ENCODE data around the gene SYTL3.

SYTL3 gene

GRCh38 chr6:158718461-158719046 lies 68.7 kb downstream of the SYTL3 start:
- DNase-seq (ENCODE audit: low read depth, low spot score), result no peak

GRCh38 chr6:158722176-158722729 lies 72.4 kb downstream of the SYTL3 start:
- no peak for DNase-seq (ENCODE audit: low read depth, low spot score)

- DNase-seq (ENCODE audit: low read depth, low spot score), result no peak
Observed at GRCh38 chr6:158725704-158726103, 75.8 kb downstream of the SYTL3 start.

- no peak for DNase-seq (ENCODE audit: low read depth, low spot score)
Observed at GRCh38 chr6:158729906-158730540, 80.2 kb downstream of the SYTL3 start.

GRCh38 chr6:158730541-158730907 lies 80.7 kb downstream of the SYTL3 start:
- DNase-seq (ENCODE audit: low read depth, low spot score), result no peak

- DNase-seq (ENCODE audit: low read depth, low spot score), result no peak
Observed at GRCh38 chr6:158735009-158735408, 85.2 kb downstream of the SYTL3 start.

GRCh38 chr6:158737082-158737709 lies 87.3 kb downstream of the SYTL3 start:
- DNase-seq (ENCODE audit: low read depth, low spot score), result no peak

- DNase-seq (ENCODE audit: low read depth, low spot score), result no peak
Observed at GRCh38 chr6:158737710-158738615, 88.1 kb downstream of the SYTL3 start.

GRCh38 chr6:158739673-158740072 lies 89.8 kb downstream of the SYTL3 start:
- no peak for DNase-seq (ENCODE audit: low read depth, low spot score)

- DNase-seq (ENCODE audit: low read depth, low spot score), result no peak
Observed at GRCh38 chr6:158743033-158743651, 93.3 kb downstream of the SYTL3 start.

- no peak for DNase-seq (ENCODE audit: low read depth, low spot score)
Observed at GRCh38 chr6:158744986-158745430, 95.2 kb downstream of the SYTL3 start.

- no peak for DNase-seq (ENCODE audit: low read depth, low spot score)
Observed at GRCh38 chr6:158751224-158751623, 101.4 kb downstream of the SYTL3 start.

GRCh38 chr6:158751921-158752320 lies 102.1 kb downstream of the SYTL3 start:
- DNase-seq (ENCODE audit: low read depth, low spot score), result no peak

- DNase-seq (ENCODE audit: low read depth, low spot score), result no peak
Observed at GRCh38 chr6:158752613-158753012, 102.8 kb downstream of the SYTL3 start.

- no peak for DNase-seq (ENCODE audit: low read depth, low spot score)
Observed at GRCh38 chr6:158753811-158754210, 104.0 kb downstream of the SYTL3 start.

GRCh38 chr6:158754738-158755137 lies 104.9 kb downstream of the SYTL3 start:
- no peak for DNase-seq (ENCODE audit: low read depth, low spot score)

- no peak for DNase-seq (ENCODE audit: low read depth, low spot score)
Observed at GRCh38 chr6:158755636-158756035, 105.8 kb downstream of the SYTL3 start.

- DNase-seq (ENCODE audit: low read depth, low spot score), result no peak
Observed at GRCh38 chr6:158756126-158756525, 106.3 kb downstream of the SYTL3 start.

GRCh38 chr6:158756977-158757752 lies 107.3 kb downstream of the SYTL3 start:
- DNase-seq (ENCODE audit: low read depth, low spot score), result no peak

GRCh38 chr6:158757753-158758090 lies 107.9 kb downstream of the SYTL3 start:
- no peak for DNase-seq (ENCODE audit: low read depth, low spot score)

GRCh38 chr6:158758451-158758860 lies 108.6 kb downstream of the SYTL3 start:
- no peak for DNase-seq (ENCODE audit: low read depth, low spot score)
